Measurements from ENCODE around the gene AHNAK.
"Not testable (repeated sequence)": the region's sequence is repeated elsewhere in the genome, so short reads cannot be mapped to it uniquely, and the experiment has no call there.

Gene AHNAK

GRCh38 chr11:62452839-62453468, 93.7 kb downstream of the AHNAK start:
- DNase-seq: no peak

- no peak for DNase-seq
These were observed 94.3 kb downstream of the AHNAK start for GRCh38 chr11:62452261-62452660.

DNA sequence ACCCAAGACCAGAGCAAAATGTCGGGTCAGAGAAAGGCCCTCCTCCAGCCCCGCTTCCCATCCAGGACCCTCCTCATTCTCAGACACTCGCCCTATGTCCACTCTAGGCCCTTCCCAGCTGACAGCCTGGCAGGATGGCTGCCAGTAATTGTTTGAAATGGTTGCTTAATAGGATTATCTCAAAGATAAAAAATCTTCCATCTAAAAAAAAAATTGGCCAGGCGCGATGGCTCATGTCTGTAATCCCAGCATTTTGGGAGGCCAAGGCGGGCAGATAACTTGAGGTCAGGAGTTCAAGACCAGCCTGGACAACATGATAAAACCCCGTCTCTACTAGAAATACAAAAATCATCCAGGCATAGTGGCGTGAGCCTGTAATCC, 95.4 kb downstream of the AHNAK start:
- DNase-seq: no peak

- DNase-seq: no peak
These were observed 95.9 kb downstream of the AHNAK start for GRCh38 chr11:62450543-62451240.

DNA sequence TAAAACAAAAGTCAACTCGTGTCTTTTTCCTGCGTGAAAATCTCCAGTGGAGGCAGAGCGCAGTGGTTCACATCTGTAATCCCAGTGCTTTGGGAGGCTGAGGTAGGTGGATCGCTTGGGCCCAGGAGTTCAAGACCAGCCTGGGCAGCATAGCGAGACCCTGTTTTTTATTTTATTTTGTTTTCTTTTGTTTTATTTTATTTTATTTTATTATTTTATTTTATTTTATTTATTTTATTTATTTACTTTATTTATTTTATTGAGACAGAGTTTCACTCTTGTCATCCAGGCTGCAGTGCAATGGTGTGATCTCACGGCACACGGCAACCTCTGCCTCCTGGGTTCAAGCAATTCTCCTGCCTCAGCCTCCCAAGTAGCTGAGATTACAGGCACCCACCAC, 96.7 kb downstream of the AHNAK start:
- not testable (repeated sequence) for DNase-seq

GRCh38 chr11:62449451-62449851, 97.2 kb downstream of the AHNAK start:
- no peak for DNase-seq

- DNase-seq: no peak
These were observed 100.5 kb downstream of the AHNAK start for GRCh38 chr11:62446091-62446490.

DNA sequence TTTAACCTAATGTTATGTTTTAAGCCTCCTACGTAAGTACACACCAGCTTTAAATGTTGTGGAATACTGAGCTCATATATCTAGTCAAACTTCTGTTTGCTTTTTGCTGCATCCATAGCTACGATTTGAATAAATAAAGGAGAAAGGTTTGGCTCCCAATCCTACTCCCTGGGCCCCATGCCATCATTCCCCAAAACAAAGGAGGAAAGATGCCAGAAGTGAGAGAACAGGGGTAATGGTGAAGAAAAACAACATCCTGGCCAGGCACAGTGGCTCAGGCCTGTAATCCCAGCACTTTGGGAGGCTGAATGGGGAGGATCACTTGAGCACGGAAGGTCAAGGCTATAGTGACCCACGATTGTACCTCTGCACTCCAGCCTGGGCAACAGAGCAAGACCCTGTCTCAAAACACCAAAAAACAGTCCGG, 101.3 kb downstream of the AHNAK start:
- DNase-seq: no peak

GRCh38 chr11:62444835-62445234, 101.8 kb downstream of the AHNAK start:
- DNase-seq: no peak

- peak; percentile 48 for DNase-seq
These were observed 102.3 kb downstream of the AHNAK start for GRCh38 chr11:62444236-62444833.

DNA sequence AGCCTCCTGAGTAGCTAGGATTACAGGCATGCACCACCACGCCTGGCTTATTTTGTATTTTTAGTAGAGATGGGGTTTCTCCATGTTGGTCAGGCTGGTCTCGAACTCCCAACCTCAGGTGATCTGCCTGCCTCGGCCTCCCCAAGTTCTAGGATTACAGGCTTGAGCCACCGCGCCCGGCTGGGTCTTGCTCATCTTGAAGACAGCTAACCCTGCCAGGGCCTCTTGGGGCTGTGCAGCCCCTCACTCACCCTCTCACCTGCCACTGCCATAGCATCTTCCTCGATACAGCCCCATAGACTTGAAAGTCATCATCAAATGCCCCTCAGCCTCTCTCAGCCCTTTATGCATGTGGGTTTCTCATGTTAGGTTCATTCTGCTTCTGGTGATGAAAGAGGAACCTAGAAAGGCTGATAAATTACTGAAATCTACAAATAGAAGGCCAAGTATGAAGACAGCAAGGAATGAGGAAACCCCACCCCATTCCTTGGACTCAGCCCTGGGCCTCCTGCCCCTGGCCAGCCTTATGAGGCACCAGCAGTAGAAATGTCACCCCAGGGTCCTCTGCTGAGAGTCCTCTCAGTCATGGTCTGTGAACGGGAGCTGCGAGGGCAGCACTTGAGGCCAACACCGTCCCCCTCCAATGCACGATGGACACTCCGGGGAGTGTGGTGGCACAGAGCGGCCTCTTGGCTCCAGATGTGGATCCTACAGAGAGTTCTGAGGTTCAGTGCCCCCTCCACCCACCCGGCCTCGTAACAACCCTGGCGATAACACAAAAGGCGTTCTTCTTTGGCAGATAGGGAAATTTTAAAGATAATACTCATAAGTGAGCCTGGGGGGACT, 103.0 kb downstream of the AHNAK start:
- DNase-seq: no peak

GRCh38 chr11:62439785-62440602, 106.6 kb downstream of the AHNAK start:
- no peak for DNase-seq

DNA sequence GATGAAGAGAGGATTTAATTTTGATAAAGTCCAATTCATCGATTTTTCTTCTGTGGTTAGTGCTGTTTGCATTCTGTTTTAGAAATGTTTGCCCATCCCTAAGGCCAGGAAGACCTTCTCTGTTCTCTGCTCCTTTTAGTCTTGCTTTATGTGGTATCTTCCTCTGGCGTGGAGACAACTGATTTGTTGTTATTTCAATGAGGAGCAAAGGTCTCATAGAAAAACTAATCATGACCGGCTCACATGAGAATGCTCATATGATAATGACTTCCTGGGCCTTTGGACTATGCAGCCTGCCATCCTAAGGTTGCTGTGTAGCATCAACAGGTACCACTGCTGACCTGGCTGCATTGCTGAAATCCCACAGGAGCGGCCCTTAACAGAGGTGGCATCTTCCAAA, 108.0 kb downstream of the AHNAK start:
- DNase-seq: no peak

DNA sequence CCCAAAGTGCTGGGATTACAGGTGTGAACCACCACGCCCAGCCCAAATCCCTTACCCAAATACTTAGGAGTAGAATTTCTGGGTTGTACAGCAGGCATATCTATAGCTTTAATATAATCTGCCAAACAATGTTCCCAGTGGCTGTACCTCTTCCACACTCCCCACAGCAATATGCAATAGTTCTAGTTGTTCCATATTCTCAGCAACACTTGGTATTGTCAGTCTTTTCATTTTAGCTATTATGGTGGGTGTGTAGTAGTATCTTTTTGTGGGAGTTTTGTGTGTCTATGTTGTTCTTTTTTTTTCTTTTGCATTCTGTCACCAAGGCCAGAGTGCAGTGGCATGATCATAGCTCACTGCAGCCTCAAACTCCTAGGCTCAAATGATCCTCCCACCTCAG, 109.0 kb downstream of the AHNAK start:
- no peak for DNase-seq

GRCh38 chr11:62435846-62436660, 110.6 kb downstream of the AHNAK start:
- DNase-seq: no peak

GRCh38 chr11:62433904-62434276, 112.7 kb downstream of the AHNAK start:
- DNase-seq: no peak

DNA sequence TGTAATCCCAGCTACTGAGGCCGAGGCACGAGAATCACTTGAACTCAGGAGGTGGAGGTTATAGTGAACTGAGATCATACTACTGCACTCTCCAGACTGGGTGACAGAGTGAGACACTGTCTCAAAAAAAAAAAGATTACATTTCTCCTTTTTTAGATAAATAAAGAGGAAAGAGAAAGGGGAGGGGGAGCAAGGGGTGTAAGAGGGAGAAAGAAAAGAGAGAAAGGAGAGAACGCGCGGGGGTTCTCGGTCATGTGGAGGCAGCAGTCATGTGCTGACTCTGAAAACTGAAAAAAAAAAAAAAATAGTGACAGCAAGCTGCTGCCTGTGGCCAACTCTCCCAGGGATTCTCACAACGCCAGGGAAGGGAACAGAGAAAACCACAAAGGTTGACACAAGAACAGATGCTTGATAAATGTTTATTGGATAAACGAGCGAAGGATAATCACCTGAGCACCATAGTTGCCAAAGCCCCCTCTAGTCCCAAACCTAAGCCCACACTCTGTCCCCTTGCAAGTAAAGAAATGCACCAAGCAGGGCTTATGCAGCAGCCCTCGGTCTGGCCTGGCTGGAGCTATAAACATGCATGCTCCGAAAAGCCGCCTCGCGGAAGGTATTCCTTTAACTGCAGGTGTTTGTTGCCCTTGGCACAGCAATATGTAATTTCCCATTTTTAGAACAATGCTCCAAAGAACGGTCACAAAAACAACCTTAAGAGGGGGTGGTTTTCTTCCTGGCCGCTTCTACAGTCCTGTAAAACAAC, 113.3 kb downstream of the AHNAK start:
- DNase-seq: no peak

DNA sequence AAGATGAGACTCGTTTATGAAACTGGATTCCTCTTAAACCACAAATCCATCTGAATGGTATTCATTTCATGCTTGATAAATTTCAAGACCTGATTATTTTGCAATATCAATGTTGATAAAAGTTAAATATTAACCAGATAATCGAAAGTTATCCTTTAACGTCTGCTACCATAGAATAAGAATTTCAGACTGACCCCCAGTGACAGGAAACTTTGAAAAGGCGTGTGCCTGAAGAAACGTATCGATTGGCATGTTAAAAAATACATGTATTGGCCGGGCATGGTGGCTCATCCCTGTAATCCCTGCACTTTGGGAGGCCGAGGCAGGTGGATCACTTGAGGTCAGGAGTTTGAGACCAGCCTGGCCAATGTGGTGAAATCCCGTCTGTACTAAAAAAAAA, 113.9 kb downstream of the AHNAK start:
- DNase-seq: no peak

DNA sequence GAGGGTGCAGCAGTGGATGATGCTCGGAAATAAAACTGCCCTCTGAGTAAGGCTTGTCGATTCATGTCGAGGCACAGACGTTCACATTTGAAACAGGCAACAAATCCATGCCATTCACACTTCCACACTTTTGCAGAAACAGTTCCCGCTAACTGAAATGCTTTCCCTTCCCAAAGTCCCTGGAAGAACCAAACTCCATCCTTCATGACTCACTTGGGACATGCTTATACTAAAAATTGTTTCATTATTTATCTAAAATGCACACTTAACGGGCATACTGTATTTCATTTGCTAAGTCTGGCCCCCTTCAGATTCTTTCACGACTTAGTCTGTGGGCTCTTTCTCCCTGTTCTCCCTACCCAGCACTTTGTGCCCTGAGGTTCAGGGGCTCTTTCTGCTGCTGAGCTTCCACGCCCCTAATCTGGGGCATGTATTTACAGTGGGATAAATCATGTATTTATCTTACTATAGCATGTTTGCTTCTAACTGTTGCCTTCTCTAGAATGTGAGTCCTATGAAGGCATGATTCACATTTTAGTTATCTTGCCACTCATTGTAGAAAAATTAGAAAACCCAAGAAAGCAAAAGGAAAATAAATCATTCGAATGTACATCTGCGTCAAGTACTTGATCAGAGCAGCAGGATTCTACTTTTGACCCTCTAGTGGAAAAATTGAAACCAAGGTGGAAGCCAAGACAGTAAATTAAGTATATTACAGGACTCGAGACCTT, 115.3 kb downstream of the AHNAK start:
- DNase-seq: no peak

DNA sequence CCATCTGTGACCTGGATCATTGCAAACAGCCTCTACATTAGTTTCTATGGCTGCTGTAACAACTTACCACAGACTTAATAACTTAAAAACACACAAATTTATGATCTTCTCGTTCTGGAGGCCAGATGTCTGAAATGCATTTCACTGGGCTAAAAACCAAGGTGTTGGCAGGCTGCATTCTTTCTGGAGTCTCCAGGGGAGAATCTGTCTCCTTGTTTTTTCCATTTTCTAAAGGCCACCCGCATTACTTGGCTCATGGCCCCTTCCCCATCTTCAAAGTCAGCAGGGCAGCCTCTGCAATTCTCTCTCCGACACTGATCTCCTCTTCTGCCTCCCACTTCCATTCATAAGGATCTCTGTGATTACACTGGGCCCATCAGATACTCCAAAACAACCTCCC, 116.2 kb downstream of the AHNAK start:
- no peak for DNase-seq

Measured in activated naive CD4-positive, alpha-beta T cell treated with anti-CD3 and anti-CD28 coated beads, Interleukin-2, amount 50 U/mL, for 16 hours (primary cell).